ENCODE data around the gene EPS15. TPM values are rescaled to one million over a fixed set of nuclear protein-coding genes. Genes with fewer than 3 reads are reported as not detected.

The EPS15 gene
- total RNA-seq, 1 donor from 2014 or later: 139 TPM

DNA sequence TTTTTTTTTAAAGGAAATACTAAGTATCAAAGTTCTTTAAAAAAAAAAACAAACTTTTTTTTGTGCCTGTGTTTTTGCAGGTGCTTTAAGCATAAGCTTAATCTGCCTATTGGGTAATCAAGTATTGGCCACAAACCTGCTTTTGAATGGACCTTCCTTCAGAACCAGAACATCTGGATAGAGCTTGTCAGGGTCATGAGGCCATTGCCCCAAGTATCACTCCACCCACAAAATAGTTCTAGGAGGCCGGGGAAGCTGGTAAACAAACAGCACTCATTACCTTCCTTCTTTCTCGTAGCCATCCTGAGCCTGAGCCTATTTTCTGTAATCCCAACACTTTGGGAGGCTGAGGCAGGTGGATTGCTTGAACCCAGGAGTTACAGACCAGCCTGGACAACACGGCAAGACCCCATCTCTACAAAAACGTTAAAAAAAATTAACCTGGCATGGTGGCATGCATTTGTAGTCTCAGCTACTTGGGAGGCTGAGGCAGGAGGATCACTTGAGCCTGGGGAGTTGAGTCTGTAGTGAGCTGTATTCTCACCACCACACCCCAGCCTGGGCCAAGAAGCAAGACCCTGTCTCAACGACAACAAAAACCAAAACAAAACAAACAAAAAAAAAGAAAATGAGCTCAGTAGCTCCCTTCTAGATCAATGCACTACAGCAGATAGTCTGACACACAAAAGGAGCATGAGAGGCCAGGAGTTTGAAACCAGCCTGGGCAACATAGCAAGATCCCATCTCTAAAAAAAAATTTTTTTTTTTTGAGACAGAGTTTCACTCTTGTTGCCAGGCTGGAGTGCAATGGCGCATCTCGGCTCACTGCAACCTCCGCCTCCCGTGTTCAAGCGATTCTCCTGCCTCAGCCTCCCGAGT is 34.1 kb upstream of the EPS15 start:
- no peaks in the 10 kb centered on the region for H3K9me3 Mint-ChIP-seq (ENCODE audit: unreplicated experiment)
- TF ChIP-seq, protein P1, sequence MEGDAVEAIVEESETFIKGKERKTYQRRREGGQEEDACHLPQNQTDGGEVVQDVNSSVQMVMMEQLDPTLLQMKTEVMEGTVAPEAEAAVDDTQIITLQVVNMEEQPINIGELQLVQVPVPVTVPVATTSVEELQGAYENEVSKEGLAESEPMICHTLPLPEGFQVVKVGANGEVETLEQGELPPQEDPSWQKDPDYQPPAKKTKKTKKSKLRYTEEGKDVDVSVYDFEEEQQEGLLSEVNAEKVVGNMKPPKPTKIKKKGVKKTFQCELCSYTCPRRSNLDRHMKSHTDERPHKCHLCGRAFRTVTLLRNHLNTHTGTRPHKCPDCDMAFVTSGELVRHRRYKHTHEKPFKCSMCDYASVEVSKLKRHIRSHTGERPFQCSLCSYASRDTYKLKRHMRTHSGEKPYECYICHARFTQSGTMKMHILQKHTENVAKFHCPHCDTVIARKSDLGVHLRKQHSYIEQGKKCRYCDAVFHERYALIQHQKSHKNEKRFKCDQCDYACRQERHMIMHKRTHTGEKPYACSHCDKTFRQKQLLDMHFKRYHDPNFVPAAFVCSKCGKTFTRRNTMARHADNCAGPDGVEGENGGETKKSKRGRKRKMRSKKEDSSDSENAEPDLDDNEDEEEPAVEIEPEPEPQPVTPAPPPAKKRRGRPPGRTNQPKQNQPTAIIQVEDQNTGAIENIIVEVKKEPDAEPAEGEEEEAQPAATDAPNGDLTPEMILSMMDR (IDR thresholded peaks at IDR 0.05; ENCODE audit: partially characterized antibody, unreplicated experiment): no peak

DNA sequence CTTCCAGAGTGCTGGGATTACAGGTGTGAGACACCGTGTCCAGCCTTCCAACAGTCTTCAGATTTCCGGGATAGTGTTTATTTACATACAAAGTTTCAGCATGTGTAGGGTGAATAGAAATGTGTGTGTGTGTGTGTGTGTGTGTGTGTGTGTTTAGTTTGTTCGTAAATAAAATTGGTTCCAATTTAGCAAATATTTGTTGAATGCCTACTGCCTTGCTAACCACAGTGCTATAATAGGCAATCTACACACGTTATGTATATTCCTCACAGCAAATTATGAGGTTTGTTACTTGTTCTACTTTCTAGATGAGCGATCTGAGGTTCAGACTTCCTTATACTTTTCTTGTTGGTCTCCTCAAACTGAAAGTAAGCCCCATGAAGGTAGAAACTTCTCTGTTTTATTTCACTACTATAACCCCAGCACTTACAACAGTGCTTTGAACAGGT is 32.8 kb upstream of the EPS15 start:
- H3K4me3 Mint-ChIP-seq (ENCODE audit: unreplicated experiment): no peak overlapping the region
- H3K27ac Mint-ChIP-seq (ENCODE audit: unreplicated experiment): no peak overlapping the region
- no peaks in the 10 kb centered on the region for H3K36me3 Mint-ChIP-seq (ENCODE audit: unreplicated experiment)
- H3K27me3 Mint-ChIP-seq (ENCODE audit: unreplicated experiment): no peaks in the 10 kb centered on the region
- no peaks in the 10 kb centered on the region for H3K4me1 Mint-ChIP-seq (ENCODE audit: low read depth, unreplicated experiment)
- DNase-seq: no peak
- TF ChIP-seq, protein P1 (IDR thresholded peaks at IDR 0.05; ENCODE audit: partially characterized antibody, unreplicated experiment): no peak
- no peaks in the 10 kb centered on the region for H3K9me3 Mint-ChIP-seq (ENCODE audit: unreplicated experiment)

More for the DNA sequence above, 34.1 kb upstream of the EPS15 start:
- H3K36me3 Mint-ChIP-seq (ENCODE audit: unreplicated experiment): no peaks in the 10 kb centered on the region
- no peak overlapping the region for H3K27ac Mint-ChIP-seq (ENCODE audit: unreplicated experiment)
- DNase-seq: no peak
- no peaks in the 10 kb centered on the region for H3K27me3 Mint-ChIP-seq (ENCODE audit: unreplicated experiment)
- H3K4me1 Mint-ChIP-seq (ENCODE audit: low read depth, unreplicated experiment): no peaks in the 10 kb centered on the region
- no peak overlapping the region for H3K4me3 Mint-ChIP-seq (ENCODE audit: unreplicated experiment)

DNA sequence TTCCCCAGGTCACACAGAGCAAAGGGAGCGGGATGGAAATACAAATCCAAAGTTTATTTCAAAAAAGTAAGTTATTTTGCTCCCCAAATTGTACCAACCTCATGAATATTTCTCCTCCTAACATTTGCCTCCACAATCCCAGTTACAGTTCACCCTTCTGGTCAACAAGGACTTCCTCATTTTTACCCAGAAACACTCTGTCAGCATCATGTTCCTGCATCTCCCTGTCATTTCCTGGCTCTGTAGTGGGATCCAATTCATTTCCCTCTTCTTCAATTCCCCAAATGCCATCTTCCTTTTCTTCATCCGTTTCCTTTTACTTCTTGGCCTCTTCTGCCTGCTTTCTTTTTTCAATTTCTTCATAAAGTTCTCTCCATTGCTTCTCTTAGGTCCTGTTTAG is 32.0 kb upstream of the EPS15 start:
- TF ChIP-seq, protein P1 (IDR thresholded peaks at IDR 0.05; ENCODE audit: partially characterized antibody, unreplicated experiment): no peak
- Mint-ChIP-seq H3K27me3 (ENCODE audit: unreplicated experiment) (no peaks in the 10 kb centered on the region), H3K9me3 (ENCODE audit: unreplicated experiment) (no peaks in the 10 kb centered on the region), H3K36me3 (ENCODE audit: unreplicated experiment) (no peaks in the 10 kb centered on the region), H3K4me3 (ENCODE audit: unreplicated experiment) (no peak overlapping the region), H3K4me1 (ENCODE audit: low read depth, unreplicated experiment) (no peaks in the 10 kb centered on the region), H3K27ac (ENCODE audit: unreplicated experiment) (no peak overlapping the region)
- no peak for DNase-seq

DNA sequence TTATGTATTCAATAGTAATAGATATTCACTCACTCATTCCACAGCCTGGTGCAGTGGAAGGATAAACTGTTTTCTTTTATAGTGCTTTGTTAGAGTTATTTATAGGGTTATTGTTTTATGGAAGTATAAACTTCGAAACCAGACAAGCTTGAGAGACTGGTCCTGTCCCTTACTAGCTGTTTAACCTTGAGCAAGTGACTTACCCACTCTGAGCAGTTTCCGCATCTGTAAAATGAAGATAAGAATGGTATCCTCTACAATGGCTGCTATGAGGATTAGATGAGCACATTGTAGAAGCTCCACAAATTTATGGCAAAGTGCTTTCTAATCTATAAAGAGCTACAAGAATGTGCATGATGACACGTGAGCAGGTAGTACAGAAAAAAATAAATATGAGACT is 30.8 kb upstream of the EPS15 start:
- no peaks in the 10 kb centered on the region for H3K4me1 Mint-ChIP-seq (ENCODE audit: low read depth, unreplicated experiment)

More for the DNA sequence above, 30.8 kb upstream of the EPS15 start:
- H3K4me3 Mint-ChIP-seq (ENCODE audit: unreplicated experiment): no peak overlapping the region
- TF ChIP-seq, protein P1 (IDR thresholded peaks at IDR 0.05; ENCODE audit: partially characterized antibody, unreplicated experiment): no peak
- H3K36me3 Mint-ChIP-seq (ENCODE audit: unreplicated experiment): no peaks in the 10 kb centered on the region
- no peaks in the 10 kb centered on the region for H3K9me3 Mint-ChIP-seq (ENCODE audit: unreplicated experiment)
- no peaks in the 10 kb centered on the region for H3K27me3 Mint-ChIP-seq (ENCODE audit: unreplicated experiment)
- H3K27ac Mint-ChIP-seq (ENCODE audit: unreplicated experiment): no peak overlapping the region
- no peak for DNase-seq

All from glutamatergic neuron (in vitro differentiated cells).